Activated CD4-positive, alpha-beta T cell treated with anti-CD3 and anti-CD28 coated beads, Interleukin-2, amount 50 U/mL, for 4 hours (primary cell): ENCODE data around the gene CYB5B.

Experiments
- DNase-seq, 2 experiments: peaks; one replicate each; pipeline ENCODE4 v3.0.0-alpha.2; 2020

The CYB5B gene, protein sequence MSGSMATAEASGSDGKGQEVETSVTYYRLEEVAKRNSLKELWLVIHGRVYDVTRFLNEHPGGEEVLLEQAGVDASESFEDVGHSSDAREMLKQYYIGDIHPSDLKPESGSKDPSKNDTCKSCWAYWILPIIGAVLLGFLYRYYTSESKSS

DNA sequence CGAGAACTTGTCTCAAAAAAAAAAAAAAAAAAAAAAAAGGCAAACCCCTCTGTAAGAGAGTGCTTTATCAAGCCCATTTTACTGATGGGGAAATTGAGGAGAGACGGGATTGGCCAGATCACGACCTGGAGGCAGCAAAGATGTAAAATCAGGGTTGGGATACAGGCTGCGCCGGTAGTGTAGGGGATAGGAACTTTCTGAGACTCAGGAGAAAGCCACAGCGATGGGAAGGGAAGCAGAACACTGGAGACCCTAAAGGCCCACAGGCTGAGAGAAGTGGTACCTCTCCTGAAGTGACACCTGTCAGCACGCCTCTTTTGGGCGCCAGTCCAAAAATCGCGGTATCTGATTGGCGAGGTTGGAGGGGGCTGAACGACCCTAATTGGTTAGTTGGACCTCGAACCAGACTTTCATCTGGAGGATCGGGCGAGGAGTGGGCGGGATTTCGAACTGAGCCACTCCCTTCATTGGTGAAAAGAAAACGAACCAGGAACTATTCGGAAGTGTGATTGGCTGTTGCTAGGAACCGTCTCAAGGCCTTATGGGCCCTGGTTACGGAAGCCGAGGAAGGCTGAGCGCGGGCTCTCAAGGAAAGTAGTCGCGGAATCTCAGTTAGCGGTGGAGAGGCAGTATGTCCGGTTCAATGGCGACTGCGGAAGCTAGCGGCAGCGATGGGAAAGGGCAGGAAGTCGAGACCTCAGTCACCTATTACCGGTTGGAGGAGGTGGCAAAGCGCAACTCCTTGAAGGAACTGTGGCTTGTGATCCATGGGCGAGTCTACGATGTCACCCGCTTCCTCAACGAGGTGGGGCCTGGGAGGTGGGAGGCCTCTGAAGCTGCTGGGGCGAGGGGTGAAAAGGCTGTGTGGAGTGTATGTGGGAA, at the start of gene CYB5B:
Gene CYB5B (plus strand): TSS at position 567 of the 882 bp plus-strand sequence. CDS start 65 bp downstream, at position 632.
- DNase-seq = peak; percentile 96 to 97

DNA sequence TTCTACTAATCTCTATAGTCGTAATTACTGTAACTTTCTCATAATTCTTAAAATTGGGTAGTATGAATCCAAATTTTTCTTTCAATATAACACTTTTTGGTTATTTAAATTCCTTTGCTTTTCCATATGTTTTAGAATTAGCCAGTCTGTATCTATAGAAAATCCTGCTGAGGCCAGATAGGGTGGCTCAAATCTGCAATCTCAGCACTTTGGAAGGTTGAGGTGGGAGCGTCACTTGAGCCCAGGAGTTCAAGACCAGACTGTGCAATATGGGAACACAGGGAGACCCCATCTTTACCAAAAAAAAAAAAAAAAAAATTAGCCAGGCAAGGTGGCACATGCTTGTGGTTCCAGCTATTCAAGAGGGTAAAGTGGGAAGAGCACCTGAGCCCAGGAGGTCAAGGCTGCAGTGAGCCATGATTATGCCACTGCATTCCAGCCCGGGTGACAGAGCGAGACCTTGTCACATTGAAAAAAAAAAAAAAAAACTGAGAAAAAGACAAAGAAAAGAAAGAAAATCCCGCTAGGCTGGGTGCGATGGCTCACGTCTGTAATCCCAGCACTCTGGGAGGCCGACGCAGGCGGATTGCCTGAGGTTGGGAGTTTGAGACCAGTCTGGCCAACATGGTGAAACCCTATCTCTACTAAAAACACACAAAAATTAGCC, 47.9 kb upstream of the CYB5B start:
- DNase-seq = no peak

DNA sequence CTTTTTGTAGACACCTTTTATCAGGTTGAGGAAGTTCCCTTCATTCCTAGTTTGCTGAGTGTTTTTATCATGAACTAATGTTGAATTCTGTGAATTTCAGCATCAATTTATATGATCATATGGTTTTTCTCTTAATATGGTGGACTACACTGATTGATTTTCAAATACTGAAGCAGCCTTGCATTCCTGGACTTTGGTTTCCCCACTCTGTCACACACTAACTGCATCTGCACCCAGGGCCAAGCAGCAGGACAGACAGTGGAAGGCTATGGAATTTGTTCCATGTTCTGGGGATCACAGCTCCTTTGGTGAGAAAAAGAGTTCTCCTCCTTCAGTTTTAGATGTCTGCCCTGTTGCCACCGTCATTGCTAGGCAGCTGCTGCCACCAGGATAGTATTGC, 46.4 kb upstream of the CYB5B start:
- no peak for DNase-seq

DNA sequence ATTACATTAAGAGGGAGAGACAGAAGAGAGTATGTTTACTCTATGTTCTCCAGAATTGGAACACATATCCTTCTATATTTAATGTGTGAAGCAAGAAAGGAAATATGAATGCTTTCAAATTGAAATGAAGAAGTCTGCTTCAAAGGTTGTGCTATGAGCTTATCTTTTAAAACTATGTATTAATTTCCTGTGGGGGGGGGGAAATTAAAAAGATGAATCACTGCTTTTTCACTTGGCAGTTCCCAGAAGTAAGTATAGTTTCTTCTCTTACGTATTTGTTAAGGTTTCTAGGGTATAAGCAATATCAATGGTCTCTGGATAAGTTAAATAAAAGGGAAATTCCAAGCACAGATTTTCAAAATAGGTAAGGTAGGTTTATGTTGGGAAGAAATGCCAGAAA, 45.7 kb upstream of the CYB5B start:
- no peak for DNase-seq

DNA sequence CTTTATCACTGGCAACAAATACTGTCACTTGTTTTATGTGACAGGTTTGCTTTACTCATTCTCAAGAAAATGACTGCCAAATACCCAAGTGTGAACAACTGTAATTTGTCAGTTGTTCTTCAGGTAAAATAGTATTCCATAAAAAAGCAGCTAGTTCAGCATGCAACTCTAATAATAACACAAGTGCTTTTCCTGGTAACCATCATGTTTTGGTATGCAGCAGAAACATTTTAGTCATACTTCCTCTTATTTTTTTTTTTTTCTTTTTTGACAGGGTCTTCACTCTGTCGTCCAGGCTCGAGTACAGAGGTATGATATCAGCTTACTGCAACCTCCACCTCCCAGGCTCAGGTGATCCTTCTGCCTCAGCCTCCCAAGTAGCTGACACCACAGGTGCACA, 43.2 kb upstream of the CYB5B start:
- no peak for DNase-seq

DNA sequence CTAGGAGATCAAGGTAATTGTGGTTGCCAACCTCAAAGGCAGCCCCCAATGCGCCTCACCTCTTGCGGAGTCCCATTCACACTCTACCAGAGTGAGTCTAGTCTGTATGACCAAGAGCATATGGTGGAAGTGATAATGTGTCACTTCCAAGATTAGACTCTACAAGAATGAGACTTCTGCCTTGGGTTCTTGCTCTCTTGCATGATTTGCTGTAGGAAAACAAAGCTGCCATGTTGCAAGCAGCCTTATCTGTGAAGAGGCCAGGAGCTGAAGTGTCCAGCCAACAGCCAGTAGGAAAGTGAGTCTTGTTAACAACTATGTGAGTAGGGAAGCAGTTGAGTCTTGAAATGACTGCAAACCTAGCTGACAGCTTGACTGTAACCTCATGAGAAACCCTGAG, 42.0 kb upstream of the CYB5B start:
- DNase-seq = no peak

DNA sequence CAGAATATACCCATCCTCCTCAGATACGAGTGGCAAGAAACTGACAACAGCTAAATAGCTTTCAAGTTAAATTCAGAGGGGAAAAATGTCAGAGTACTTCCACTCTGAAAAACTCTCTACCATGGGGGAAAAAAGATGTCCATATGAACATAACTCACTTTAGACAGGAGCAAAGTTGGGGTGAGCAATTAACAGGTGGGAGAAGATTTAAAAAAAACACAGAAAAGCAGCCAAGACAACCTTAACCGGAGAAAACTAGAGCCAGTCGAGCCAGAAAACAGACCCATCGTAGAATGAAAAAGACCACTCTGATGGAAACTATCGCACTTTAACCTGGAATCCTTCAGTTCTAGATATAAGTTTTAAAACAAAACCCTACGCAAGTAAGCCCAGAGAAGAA, 39.4 kb upstream of the CYB5B start:
- DNase-seq = no peak

DNA sequence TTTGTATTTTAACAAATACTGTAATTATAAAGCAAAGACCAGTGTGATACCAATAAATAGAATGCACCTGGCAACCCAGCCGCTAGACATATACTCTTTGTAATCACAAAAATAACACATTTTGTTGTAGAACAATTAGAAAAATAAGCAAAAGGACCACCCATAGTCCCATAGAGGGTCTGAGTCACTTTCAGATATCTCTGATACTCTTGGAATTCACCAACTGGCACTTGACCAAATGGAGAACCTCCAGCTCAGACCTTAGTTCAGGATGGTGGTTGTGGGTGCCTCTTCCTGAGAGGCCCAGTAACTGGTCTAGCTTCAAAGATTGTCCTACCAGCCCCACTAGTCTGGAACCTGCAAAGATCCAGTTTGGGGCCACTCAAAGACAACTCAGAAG, 37.8 kb upstream of the CYB5B start:
- DNase-seq = no peak

DNA sequence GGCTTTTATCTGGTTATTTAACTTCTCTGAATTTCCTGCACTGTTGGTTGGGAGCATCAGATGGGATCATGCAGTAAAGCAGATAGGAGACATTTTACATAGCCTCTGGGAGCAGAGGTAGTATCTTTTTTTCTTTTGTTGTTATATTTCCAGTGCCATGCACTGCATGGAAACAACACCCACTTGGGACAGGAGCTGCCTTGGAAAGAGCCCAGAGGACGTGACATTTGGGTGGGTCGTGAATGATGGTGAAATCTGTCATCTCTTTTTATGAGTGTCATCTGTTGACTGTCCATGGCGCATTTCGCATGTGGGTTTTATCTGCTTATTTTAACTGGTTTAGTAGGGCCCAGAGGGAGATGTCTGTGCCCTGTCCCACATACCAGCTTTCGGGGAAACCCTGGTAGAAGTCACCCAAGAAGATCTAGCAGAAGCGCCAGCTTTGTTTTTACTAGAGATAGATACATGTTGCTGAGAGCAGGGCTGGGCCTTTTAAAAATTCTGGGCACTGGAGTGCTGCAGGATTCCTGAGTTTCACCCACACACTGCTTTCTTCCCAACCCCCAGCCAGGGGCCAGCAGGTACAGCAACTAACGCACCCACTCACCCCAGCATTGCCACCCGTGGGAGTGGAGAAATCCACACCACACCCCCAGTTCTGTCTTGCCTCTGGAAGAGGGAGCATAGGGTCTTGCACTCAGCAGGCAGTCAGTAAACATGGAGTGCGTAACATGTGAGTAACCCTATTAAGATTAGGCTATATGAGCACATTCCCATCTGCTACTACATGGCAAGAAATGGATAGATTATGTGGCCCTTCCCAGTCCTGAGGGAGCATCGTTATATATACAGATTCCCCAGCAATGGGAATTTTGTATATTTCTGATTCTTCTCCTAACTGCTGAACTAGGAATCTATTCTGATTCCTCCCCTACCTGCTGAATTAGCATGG, 30.2 kb upstream of the CYB5B start:
- DNase-seq = no peak

DNA sequence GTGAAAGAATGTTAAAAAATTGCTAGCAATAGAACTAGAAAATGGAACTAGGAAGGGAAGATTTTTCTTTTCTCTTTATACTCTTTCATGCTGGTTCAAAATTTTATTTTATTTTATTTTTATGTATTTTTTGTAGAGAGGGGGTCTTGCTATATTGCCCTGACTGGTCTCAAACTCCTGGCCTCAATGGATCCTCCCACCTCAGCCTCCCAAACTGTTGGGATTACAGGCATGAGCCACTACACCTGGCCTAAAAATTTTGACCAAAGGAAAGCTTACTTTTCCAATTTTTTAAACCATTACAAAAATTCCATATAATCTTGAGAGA, 28.6 kb upstream of the CYB5B start:
- no peak for DNase-seq

DNA sequence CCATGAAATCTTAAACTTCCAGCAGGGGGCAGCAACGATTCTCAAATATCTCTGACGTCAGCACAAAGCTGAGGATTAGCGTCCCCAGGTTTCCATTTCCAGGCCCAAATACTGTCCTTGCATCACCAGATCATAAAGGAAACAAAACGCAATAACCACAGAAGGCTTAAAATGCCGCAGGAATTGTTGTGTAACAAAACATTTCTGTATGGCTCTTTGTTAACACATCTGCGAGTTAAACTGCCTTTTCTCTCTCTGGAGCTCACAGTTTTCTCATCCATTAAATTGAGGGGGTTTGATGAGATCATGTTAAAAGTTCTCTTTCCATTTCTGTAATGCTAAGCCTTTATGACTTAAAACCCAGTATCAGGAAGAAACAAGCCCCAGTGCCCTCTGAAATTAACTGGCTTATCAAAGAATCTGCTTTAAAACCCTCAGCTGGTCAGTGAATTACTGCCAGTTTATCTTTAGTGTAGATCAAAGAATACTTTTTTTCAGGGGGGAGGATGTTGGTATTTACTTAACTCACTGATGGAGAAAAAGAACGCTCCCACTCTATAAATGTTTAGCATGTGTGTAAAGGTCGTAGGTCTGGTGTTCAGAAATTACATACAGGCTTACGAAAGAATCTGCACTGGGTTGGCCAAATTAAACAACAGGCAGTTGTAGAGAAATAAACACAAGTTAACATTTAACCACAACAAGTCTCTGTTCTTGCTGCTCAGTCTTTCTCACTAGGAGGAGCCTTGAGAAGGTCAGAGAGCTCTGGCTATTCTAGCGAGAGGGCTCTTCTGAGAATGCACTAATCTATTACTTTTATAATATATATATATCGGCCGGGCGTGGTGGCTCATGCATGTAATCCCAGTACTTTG, 28.0 kb upstream of the CYB5B start:
- DNase-seq = peak; percentile 58 to 68

DNA sequence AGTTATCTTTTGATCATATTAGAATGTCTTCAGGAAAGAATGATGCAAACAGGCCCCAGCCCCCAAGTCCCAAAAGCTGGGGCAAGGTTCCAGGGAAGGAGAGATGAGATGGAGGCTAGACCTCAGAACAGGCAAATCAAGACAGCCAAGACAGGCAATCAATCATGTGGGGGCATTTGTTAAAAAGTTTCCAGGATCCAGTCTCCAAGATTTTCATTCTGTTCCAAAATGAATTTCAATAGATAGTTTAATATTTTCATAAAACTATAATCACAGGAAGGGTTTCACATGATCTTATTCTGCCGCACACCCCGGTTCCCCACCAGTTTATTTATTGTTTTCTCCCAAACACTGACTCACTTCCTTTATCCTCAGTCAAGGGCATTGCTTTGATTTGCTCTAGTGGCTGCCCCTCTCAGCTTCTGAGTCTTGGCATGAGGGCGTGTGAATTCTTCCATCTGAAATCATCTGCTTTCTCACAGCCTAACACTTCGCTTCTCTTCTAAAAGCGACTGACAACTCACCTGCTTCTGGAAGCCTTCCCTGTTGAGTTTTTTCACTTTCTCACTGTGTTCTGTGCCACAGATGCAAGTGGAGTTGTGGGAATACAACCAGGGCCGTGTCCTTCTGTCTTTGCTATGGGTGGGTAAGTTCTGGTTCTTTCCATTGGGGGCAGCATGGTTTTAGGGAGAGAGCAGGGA, 26.4 kb upstream of the CYB5B start:
- no peak for DNase-seq

DNA sequence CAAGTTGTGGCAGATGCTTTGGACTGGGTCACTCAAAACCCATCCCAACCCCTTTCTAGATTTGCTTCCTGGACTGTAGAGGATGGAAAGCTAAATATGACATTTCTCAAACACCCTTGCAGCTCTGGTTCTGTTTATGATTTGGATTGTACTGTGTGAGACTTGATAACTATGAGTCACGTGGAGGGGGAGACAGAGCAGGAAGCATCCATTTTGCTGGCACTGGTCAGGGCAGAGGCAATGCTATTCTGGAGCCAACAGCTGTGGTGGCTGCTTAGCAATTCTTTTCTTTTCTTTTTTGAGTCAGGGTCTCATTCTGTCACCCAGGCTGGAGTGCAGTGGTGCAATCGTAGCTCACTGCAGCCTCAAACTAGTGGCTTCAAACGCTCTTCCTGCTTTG, 25.1 kb upstream of the CYB5B start:
- no peak for DNase-seq

DNA sequence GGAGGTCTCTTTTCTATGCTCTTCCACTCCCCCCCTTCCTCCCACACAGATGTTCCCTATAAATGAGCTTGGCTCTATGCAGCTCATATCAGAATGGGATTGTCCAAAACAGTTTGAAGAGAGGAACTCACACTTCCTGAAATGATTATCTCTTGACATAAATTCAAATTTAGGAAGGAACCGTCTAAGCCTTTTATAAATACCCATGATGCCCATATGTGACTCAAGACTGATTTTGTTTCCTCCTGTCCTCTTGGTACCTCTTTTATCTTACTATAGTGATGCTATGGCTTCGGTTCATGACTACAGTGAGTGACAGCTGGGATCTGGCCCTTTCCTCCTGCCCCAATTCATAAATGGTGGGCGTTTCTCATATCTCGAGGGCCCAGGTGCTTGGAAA, 22.0 kb upstream of the CYB5B start:
- no peak for DNase-seq

DNA sequence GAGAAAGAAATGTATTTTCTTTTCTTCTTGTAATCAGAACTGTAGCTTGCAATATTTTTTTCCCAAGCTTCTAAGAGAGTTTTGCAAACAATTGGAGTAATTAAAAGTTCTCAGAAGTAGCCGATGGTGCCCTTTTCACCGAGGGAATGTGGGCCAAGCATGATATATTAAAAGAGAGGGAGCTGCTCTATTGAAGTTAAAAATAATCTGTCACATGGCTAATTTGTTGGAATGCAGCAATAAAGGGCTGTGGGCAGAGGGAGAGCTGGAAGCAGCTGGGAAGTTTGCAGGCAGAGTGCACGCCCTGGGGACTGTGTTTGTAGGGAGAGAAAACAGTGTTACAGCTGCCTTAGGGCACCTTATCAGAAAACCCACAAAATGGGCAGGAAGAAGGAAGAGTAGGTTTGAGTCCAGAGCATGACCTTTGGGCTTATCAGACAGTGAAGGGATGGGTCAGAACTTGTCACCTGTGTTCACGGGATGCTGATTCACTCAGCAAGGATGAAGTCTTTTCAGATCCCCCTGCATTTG, 20.1 kb upstream of the CYB5B start:
- no peak for DNase-seq

DNA sequence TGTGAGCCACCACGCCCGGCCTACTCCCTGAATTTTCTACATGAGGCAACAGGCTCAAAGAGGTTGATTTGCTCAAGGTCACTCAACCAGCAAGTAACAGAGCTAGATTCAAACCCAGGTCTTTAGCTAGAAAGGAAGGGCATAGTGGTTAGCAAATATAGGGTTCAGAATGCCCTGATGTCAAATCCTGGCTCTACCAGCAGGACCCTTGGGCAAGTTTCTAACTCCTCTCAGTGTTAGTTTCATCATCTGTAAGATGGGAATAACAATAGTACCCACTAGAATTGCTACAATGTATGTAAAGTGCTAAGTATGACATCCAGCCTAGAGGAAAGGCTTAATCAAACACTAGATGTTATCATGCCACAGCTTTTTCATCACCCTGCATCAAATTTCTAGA, 19.1 kb upstream of the CYB5B start:
- no peak for DNase-seq

DNA sequence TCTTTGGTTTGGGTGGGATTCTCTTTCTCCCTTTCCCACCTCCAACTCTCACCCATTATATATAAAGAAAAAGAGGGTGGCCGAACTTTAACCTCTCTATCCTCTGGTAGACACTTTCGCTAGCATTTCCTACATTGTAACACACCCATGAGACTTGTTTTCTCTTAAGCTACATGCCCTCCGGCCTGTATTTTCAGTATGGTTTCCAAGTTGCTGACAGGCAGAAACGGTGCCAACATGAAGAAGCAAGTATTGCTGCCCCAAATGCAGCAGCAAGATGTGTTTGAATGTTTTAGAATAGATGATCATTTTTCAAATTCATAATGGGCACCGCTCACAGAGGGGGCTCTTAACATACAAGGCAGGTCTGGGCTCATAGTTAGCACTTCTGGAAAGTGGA, 18.7 kb upstream of the CYB5B start:
- DNase-seq = no peak

DNA sequence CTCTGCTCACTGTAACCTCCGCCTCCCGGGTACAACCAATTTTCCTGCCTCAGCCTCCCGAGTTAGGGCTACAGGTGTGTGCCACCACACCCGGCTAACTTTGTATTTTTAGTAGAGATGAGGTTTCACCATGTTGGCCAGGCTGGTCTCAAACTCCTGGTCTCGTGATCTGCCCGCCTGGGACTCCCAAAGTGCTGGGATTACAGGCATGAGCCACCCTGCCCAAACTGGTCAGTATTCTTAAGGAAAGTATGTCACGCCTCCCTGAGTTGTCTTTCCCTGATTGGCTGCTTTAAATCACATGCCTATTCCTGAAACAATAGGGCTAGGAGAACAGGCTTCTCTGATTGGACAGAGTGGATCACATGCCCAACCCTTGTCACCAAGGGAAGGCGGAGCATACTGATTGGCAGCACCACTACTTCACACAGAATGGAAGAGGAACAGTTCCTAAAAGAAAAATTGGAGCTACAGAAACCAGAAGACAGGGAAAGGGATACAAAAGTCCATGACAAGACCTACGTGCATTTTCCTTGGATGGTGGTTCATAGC, 17.6 kb upstream of the CYB5B start:
- no peak for DNase-seq

DNA sequence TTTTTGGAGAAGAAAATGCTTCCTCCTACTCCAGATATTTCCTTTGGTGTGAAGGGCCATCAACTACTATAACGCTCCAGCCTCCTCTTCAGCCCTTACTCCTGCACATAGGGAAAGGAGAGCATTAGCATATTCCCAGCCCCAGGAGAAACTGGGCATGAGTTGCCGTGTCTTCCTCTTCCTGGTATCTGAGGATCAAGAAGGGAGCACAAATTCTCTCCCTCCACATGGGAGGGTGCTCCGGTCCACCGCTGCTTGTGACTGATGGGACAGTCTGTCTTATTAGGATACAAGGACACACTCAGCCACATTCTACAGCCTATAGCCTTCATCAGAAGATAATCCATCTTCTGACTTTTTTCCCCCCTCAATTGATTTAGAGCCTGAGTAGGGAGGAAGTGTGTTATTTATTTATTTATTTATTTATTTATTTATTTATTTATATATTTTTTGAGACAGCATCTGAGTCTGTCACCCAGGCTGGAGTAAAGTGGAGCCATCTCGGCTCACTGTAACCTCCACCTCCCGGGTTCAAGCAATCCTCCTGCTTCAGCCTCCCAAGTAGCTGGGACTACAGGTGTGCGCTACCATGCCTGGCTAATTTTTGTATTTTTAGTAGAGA, 16.6 kb upstream of the CYB5B start:
- no peak for DNase-seq

DNA sequence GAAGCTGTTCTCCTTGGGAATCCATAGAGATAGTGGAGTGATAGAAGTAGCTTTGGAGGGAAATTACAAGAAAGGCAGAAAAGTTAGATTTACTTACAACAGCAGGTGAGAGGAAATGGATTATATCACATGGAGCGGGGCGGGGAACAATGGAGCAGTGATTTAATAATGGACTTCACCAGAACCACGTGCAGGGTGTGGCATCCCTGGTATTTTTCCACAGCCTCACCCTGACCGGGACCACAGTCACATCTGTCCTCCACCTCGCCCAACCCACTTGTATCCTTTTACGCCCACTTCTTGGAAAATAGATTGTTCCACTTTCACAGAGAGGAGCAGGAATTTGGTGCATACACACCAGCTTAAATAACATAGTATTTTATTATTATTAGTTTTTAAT, 15.9 kb upstream of the CYB5B start:
- DNase-seq = no peak
